B cell (primary cell): ENCODE data around the gene KIF21B.
"Not testable (repeated sequence)": the region's sequence is repeated elsewhere in the genome, so short reads cannot be mapped to it uniquely, and the experiment has no call there.

Experiments used
- CTCF ChIP-seq: fragments of 200-600 bp; IDR thresholded peaks from one replicate; pipeline ENCODE4 v1.8.0; 2022; ENCODE audit warnings: antibody characterized with exemption, mild to moderate bottlenecking
- EZH2 ChIP-seq: IDR thresholded peaks from 2 replicates; pipeline ENCODE4 v1.6.1; 2012; ENCODE audit warnings: borderline replicate concordance, low read depth, mild to moderate bottlenecking, moderate library complexity, low read length; ENCODE audit not compliant: insufficient read depth, poor library complexity, severe bottlenecking

GRCh38 chr1:200935286-200935962 lies 88.1 kb downstream of the KIF21B start:
- not testable (repeated sequence) for TF ChIP-seq CTCF, EZH2
